NCI-H345 treated with DMSO at 0.1 percent for 48 hours (cell line): ENCODE measurements around the gene FAM222B.
"Not testable (repeated sequence)": the region's sequence is repeated elsewhere in the genome, so short reads cannot be mapped to it uniquely, and the experiment has no call there.

Source experiments
- DNase-seq: peaks from one replicate; lab custom pipeline; 2025; ENCODE audit not compliant: unreplicated experiment; lab: John Stamatoyannopoulos, UW

FAM222B gene

GRCh38 chr17:28783161-28783560, 59.4 kb downstream of the FAM222B start:
- no peak for DNase-seq

- not testable (repeated sequence) for DNase-seq
Measured at GRCh38 chr17:28779601-28780000, 63.0 kb downstream of the FAM222B start.

DNA sequence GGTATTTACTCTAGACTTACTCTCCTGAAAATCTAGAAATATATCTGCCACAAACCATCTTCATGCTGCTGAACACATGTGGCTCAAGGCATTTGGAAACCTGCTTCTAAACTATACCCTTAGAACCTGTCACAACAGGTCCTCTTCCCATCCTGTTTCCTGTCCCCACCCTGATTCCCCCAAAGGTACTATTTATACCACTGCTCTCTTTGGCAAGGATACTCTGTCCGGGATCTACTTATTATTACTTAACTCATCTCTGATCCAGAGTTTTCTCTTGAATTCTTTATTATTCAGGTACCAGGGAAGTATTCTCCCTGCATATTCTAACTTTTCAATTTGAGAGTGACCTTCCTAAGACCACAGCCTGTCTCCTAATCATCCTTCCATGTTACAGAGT, 65.4 kb downstream of the FAM222B start:
- no peak for DNase-seq

DNA sequence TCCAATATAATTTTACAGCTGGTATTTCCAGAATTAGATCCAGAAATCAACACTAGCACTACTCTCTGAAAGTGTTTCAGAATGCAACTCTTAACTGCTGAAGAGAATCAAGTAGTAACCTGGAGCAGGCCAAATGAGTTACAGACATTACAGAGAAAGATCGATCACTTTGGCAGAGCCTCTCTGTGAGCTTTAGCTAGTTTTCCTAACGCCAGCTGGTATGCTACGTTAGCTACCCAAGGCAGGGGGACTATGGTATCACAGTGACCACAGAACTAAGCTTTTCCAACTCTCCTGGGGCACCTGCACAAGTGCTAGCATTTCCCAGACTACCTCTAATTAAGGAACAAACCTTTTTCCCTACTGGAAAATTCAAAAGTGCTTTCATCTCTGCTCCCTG, 68.4 kb downstream of the FAM222B start:
- DNase-seq = no peak

DNA sequence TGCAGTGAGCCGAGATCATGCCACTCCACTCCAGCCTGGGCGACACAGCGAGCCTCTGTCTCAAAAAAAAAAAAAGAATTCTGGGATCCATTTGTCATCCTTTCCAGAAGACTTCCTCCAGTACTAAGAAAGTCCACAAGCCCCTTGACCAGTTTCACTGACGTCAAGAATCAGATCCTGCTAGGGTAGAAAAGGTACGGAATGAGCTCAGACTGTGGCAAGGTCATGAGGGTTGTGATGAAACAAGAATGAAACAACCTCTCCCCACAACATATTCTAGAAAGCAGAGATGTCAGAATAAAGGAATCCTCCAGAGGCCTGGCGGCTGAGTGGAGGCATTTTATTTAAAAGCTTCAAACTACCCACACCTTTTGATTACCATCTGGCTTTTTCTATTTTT, 68.9 kb downstream of the FAM222B start:
- no peak for DNase-seq

GRCh38 chr17:28765038-28765437, 77.6 kb downstream of the FAM222B start:
- DNase-seq = no peak

DNA sequence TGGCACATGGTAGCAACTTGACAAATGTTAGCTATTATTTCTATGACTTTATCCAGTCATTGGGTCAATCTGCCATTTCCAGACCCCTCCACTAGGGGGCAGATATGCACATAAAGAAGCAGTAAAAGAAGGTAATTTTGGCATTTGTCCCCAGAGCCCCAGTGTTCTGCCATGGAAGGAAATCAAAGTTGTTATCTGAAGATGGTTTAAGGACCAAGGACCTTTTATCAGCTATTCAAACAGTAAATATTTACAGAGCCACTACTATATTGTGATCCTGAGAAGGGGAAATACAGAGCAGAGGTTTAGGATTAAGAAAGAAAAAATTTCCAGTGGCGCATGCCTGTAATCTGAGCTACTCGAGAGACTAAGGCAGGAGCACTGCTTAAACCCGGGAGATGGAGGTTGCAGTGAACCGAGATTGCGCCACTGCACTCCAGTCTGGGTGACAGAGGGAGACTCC, 78.8 kb downstream of the FAM222B start:
- peak; percentile 30 for DNase-seq

DNA sequence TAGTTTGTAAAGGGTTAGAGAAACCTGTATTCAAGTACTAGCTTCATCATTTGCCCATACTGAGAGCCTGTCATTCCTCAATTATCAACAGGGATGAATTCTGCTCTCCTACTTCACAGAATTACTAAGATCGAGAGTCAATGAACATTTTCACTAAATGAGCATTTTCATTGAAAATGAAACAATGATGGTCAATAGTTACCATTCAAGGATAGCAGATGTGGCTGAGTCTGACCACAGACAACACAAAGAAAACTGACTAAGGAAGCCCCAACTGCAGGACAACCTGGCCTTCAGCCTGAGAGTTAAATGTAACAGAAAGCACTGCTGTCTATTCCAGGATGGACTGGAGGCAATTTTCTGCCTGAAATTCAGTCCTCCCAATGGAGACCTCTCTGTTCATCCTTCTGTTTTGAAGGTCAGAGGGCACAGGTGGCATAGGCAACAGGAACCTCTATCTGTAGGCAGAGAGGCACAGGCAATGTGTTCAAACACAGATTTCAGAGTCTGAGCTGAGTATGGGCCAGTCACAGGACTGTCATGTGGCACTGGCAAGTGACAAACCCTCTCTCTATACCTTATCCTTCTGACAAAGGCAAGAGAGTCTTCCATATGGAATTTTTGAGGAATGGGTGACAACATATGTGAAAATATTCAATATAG, 79.3 kb downstream of the FAM222B start:
- no peak for DNase-seq

DNA sequence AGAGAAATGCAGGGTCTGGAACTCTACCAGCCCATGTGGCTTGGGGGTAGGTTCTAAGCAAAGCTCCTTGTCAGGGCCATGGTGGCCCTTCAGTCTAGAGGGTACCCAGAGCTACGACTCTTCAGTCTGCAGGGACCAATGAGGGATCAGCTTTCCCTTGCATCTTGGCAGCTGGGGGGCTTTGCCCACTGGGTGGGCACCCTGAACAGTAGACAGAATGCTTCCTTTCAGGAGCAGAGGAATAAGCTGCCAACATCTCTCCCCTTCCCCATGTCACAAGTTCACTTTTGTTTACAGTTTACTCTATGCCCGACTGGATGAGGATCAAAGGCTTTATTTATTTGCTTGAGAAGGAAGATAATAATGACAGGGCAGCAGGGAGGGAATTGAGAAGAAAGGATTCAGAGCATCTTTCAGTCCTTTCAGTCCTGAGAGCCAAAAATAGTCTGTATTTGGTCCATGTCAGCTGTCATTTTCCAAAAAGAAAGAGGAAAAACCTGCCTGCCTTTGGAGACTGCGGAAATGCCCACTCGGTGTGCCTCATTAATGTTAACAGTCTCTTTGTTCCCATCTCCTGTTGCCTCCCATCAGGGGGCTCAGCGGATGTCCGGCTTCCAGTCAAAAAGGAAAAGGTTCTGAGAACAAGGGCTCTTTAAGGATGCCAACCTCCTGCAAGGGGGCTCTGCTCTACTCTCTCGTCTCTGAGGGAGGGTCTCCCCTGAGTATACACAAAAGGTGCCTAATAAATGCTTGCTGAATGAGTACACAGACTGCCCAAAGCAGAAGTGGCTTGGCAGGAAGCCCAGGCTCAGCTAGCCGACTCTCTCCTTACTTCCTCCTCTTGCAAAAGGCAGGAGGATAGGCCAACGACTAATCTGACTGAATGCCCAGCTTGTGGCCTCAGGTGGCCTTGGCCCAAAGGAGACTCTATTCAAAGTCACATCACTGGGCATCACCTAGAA, 81.7 kb downstream of the FAM222B start:
- peak; percentile 58 for DNase-seq

DNA sequence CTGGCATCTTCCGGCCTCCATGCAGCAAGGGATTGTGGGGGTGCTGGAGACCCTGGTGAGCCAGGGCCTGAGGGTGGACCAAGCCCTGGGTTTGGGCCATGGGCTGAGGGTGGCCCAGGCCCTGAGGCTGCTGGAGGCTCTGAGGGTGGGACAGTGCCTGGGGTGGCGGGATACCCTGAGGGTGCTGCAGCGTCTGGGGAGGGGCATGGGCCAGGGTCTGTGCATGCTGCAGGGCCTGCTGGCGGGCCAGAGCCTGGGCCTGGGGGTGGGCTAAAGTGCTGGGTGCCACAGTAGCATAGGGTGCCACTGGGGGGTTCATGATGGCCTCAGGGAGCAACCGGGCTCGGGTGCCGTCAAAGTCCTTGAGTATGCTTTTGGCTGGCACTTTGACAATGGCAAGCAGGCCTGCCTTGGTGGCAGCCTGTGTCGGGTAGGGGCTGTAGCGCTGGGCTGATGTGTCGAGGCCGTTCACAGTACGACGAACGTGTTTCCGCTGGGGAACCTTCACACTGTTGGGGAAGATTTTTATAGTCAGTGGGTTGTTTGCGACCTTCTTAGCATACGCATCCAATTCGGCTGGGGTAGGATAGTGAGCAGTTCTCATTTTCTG, 83.2 kb downstream of the FAM222B start:
- no peak for DNase-seq

GRCh38 chr17:28758411-28759121, 84.0 kb downstream of the FAM222B start:
- DNase-seq = no peak

- no peak for DNase-seq
Measured at GRCh38 chr17:28756049-28756804, 86.4 kb downstream of the FAM222B start.

DNA sequence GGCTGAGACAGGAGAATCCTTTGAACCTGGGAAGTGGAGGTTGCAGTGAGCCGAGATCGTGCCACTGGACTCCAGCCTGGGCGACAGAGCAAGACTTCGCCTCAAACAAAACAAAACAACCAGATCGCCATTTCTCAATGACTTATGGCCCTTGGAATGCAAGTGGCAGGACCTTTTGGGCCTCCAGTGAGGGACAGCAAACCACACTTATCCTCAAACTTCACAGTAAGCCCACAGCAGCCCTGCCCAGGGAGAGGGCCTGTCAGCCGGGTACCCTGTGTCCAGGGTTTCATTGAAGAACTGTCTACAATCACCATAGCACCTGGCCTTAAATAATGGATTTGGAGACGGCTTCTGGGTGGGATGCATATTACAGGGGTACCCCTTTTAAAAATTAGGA, 87.1 kb downstream of the FAM222B start:
- no peak for DNase-seq

DNA sequence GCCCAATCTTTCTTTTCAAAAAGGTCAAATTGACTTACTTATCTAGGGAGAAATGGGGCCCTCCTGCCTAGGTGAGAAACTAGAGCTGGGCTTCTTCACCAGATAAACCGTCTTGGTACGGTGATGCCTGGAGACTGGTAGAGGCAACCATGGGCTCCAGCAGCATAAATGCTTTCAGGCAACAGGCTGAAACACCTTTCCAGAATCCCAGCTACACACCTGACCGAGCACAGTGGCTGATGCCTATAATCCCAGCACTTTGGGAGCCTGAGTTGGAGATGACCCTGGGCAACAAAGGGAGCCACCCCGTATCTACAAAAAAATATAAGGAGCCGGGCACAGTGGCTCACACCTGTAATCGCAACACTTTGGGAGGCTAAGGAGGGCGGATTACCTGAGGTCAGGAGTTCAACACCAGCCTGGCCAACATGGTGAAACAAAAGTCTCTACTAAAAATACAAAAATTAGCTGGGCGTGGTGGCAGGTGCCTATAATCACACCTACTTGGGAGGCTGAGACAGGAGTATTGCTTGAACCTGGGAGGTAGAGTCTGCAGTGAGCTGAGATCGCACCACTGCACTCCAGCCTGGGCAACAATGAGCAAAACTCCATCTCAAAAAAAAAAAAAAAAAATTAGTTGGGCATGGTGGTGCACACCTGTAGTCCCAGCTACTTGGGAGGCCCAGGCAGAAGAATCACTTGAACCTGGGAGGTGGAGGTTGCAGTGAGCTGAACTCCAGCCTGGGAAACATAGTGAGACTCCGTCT, 90.8 kb downstream of the FAM222B start:
- no peak for DNase-seq

DNA sequence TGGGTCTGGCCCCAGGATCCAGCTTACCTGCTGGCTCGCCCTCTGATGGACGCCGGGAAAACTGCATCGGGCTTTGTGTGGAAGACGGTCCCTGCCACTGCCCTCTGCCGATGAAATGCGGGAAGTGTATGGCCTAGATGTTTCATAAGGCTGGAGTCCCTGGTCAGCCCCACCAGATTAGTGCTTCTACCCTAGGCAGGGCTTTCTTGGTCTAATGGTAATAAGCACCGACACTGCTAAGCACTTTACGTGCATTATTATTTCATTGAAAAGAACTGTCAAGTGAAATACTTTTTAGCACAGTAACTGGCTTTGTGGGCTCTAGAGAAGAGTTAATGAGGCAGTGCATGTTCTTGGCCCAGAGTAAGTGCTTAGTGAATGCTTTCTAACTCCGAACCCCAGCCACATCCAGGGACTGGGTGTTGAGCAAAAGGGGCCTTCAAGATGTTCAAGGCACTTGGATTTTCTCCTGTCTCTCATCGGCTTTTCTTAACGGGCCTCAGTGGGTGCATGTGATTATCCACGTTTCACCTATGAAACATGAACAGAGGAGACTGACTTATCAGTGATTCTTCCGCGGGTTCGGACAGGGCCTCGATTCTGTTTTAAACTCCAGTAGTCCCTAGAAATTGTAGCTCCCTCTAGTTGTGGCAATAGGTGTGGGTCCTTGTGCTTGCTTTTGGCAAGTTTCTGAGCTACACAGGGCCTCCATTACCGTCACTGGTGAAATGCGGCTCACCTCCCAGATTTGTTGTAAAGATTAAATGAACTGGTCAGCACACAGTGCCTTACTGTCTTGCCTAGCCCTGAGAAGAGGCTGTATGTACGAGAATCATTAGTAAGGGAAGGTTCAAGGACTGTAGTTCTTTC, 92.2 kb downstream of the FAM222B start:
- peak; percentile 78 for DNase-seq

DNA sequence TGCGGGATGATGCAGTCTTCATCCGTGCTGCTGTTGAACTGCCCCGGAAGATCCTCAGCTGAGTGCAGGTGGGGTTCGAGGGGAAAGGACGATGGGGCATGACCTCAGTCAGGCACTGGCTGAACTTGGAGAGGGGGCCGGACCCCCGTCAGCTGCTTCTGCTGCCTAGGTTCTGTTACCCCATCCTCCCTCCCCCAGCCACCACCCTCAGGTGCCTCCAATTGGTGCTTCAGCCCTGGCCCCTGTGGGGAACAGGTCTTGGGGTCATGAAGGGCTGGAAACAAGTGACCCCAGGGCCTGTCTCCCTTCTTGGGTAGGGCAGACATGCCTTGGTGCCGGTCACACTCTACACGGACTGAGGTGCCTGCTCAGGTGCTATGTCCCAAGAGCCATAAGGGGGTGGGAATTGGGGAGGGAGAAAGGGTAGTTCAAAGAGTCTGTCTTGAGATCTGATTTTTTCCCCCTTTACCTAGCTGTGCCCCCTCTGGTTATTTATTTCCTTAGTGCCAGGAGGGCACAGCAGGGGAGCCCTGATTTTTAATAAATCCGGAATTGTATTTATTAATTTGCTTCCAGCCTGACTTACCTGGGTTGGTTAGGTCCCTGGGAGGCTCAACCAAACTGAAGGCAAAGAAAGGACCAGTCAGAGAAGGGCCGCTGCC, 92.9 kb downstream of the FAM222B start:
- DNase-seq = no peak

- DNase-seq = no peak
Measured at GRCh38 chr17:28748852-28749515, 93.6 kb downstream of the FAM222B start.
